ENCODE measurements around the gene BIN1.

BIN1 gene

GRCh38 chr2:127143841-127144782, 37.2 kb upstream of the BIN1 start:
- Mint-ChIP-seq H3K4me3 (no peak overlapping the region), H3K36me3 (ENCODE audit: low read depth) (peaks cover 5% of the 10 kb centered on the region), H3K9me3 (peaks cover 14% of the 10 kb centered on the region), H3K4me1 (peaks cover 61% of the 10 kb centered on the region), H3K27me3 (ENCODE audit: low read depth) (peaks cover 7% of the 10 kb centered on the region), H3K27ac (peak overlapping the region; percentile 84 to 92 (median 86))
- TF ChIP-seq CTCF (IDR thresholded peaks at IDR 0.05; ENCODE audit: unreplicated experiment in 3 of 3), result no peak

- Mint-ChIP-seq H3K9me3 (peaks cover 11% of the 10 kb centered on the region), H3K27ac (peak overlapping the region; percentile 84 to 92 (median 86)), H3K4me1 (peaks cover 56% of the 10 kb centered on the region), H3K4me3 (no peak overlapping the region), H3K36me3 (ENCODE audit: low read depth) (peaks cover 5% of the 10 kb centered on the region), H3K27me3 (ENCODE audit: low read depth) (peaks cover 7% of the 10 kb centered on the region)
- no peak for TF ChIP-seq CTCF (IDR thresholded peaks at IDR 0.05; ENCODE audit: unreplicated experiment in 3 of 3)
Observed at GRCh38 chr2:127142663-127143630, 36.0 kb upstream of the BIN1 start.

GRCh38 chr2:127140538-127140937, 33.6 kb upstream of the BIN1 start:
- H3K27ac Mint-ChIP-seq, result peak overlapping the region in 2 of 3 experiments; percentile 7 to 36
- H3K9me3 Mint-ChIP-seq, result peaks cover 8% of the 10 kb centered on the region
- peaks cover 5% of the 10 kb centered on the region for H3K36me3 Mint-ChIP-seq (ENCODE audit: low read depth)
- H3K4me1 Mint-ChIP-seq, result peaks cover 51% of the 10 kb centered on the region
- no peak for TF ChIP-seq CTCF (IDR thresholded peaks at IDR 0.05; ENCODE audit: unreplicated experiment in 3 of 3)
- H3K27me3 Mint-ChIP-seq (ENCODE audit: low read depth), result peaks cover 4% of the 10 kb centered on the region
- H3K4me3 Mint-ChIP-seq, result no peak overlapping the region

- Mint-ChIP-seq H3K9me3 (peaks cover 8% of the 10 kb centered on the region), H3K4me1 (peaks cover 49% of the 10 kb centered on the region), H3K4me3 (no peak overlapping the region), H3K36me3 (ENCODE audit: low read depth) (peaks cover 5% of the 10 kb centered on the region), H3K27me3 (ENCODE audit: low read depth) (peaks cover 4% of the 10 kb centered on the region), H3K27ac (peak overlapping the region; percentile 7 to 54 (median 36))
- no peak for TF ChIP-seq CTCF (IDR thresholded peaks at IDR 0.05; ENCODE audit: unreplicated experiment in 3 of 3)
Observed at GRCh38 chr2:127139766-127140165, 32.8 kb upstream of the BIN1 start.

GRCh38 chr2:127138281-127138680, 31.3 kb upstream of the BIN1 start:
- peaks cover 5% of the 10 kb centered on the region for H3K36me3 Mint-ChIP-seq (ENCODE audit: low read depth)
- H3K9me3 Mint-ChIP-seq, result peaks cover 8% of the 10 kb centered on the region
- peaks cover 4% of the 10 kb centered on the region for H3K27me3 Mint-ChIP-seq (ENCODE audit: low read depth)
- H3K4me3 Mint-ChIP-seq, result no peak overlapping the region
- H3K27ac Mint-ChIP-seq, result peak overlapping the region in 1 of 3 experiments; percentile 81
- no peak for TF ChIP-seq CTCF (IDR thresholded peaks at IDR 0.05; ENCODE audit: unreplicated experiment in 3 of 3)
- H3K4me1 Mint-ChIP-seq, result peaks cover 44% of the 10 kb centered on the region

All from nephron (organoid).